Endothelial cell of umbilical vein (primary cell): ENCODE measurements around the gene OR1I1. TPM values are rescaled to one million over a fixed set of nuclear protein-coding genes. Genes with fewer than 3 reads are reported as not detected.

Experiments
- BruUV-seq: library from RNA; stranded (reverse); fragments of 400-500 nt; replicated peaks from 2 replicates; lab custom pipeline; 2021; lab: Mats Ljungman, UMichigan
- CTCF ChIA-PET: fragments of 300-600, 350-600 bp; sonication (Branson Sonifier 250); formaldehyde crosslinking; loops from one replicate; lab custom pipeline; 2021; ENCODE audit warnings: antibody characterized with exemption, inconsistent platforms; lab: Charles Lee
- POLR2A ChIA-PET: fragments of 300-600, 350-600 bp; sonication (Branson Sonifier 250); formaldehyde crosslinking; loops from one replicate; lab custom pipeline; 2021; ENCODE audit warnings: antibody characterized with exemption, inconsistent platforms; lab: Charles Lee
- DNase-seq: peaks from one replicate; pipeline ENCODE4 v3.0.0-alpha.2; 2011; ENCODE audit warnings: low read depth, low spot score
- FAIRE-seq: peaks from 2 replicates; lab custom pipeline; 2011; peaks lifted over from hg19 to GRCh38; lab: Jason Lieb, UNC
- H2AFZ ChIP-seq: 2 replicates; pipeline ENCODE4 v1.6.0; 2012; ENCODE audit warnings: low read depth, low read length, control low read depth, inconsistent platforms
- H3K27ac ChIP-seq: 2 replicates; pipeline ENCODE4 v1.5.1; 2011; ENCODE audit warnings: low read depth, mild to moderate bottlenecking, control low read depth, low read length, moderate library complexity; ENCODE audit not compliant: insufficient read depth
- H3K27me3 ChIP-seq, 2 experiments: 2 replicates each; pipeline versions ENCODE4 v1.6.0 to v1.6.1; 2011; ENCODE audit warnings: low read length in 2 of 2, mixed read lengths in 1 of 2; ENCODE audit not compliant: control insufficient read depth in 2 of 2, insufficient read depth in 2 of 2
- H3K36me3 ChIP-seq, 2 experiments: 2 replicates in 1 of 2; 3 replicates in 1 of 2; pipeline ENCODE4 v1.5.1; 2011; ENCODE audit warnings: low read length in 2 of 2, mild to moderate bottlenecking in 1 of 2, moderate library complexity in 1 of 2; ENCODE audit not compliant: control insufficient read depth in 2 of 2, insufficient read depth in 2 of 2; ENCODE audit errors: extremely low read depth in 1 of 2
- H3K4me1 ChIP-seq: 3 replicates; pipeline ENCODE4 v1.5.1; 2011; ENCODE audit warnings: mild to moderate bottlenecking, low read length; ENCODE audit not compliant: control insufficient read depth, insufficient read depth; ENCODE audit errors: extremely low read depth
- H3K4me2 ChIP-seq: 2 replicates; pipeline ENCODE4 v1.6.1; 2011; ENCODE audit warnings: low read length, control low read depth, mixed read lengths; ENCODE audit not compliant: insufficient read depth
- H3K4me3 ChIP-seq, 3 experiments: fragments of 200-600 bp in 1 of 3; sonication (generic), shearing (Covaris generic) in 1 of 3; replicated peaks in 1 of 3; 2 replicates each; pipeline ENCODE4 v1.5.1; 2011 to 2016; ENCODE audit warnings: control low read depth in 3 of 3, low read length in 3 of 3, mild to moderate bottlenecking in 2 of 3, inconsistent platforms in 1 of 3, low read depth in 1 of 3, moderate library complexity in 1 of 3; ENCODE audit not compliant: insufficient read depth in 1 of 3
- H3K79me2 ChIP-seq: 2 replicates; pipeline ENCODE4 v1.6.0; 2012; ENCODE audit warnings: low read length, inconsistent platforms; ENCODE audit not compliant: control insufficient read depth, insufficient read depth
- H3K9ac ChIP-seq: replicated peaks from 2 replicates; pipeline ENCODE3; 2011; ENCODE audit warnings: low read length, control low read depth; ENCODE audit not compliant: insufficient read depth; ENCODE audit errors: extremely low read depth
- H3K9me1 ChIP-seq: replicated peaks from 3 replicates; pipeline ENCODE4 v1.6.0; 2011; ENCODE audit warnings: mild to moderate bottlenecking, low read length; ENCODE audit not compliant: control insufficient read depth, insufficient read depth; ENCODE audit errors: extremely low read depth
- H3K9me3 ChIP-seq: replicated peaks from 2 replicates; pipeline ENCODE4 v1.5.1; 2012; ENCODE audit warnings: low read length, inconsistent platforms; ENCODE audit not compliant: control insufficient read depth, insufficient read depth
- H4K20me1 ChIP-seq: replicated peaks from 2 replicates; pipeline ENCODE3; 2011; ENCODE audit warnings: mild to moderate bottlenecking, low read length; ENCODE audit not compliant: control insufficient read depth, insufficient read depth; ENCODE audit errors: extremely low read depth
- CTCF ChIP-seq, 2 donors: IDR thresholded peaks; 1 replicate in 1 of 2; 2 replicates in 1 of 2; pipeline ENCODE4 v1.5.1; 2011; ENCODE audit warnings: low read length in 2 of 2, mild to moderate bottlenecking in 2 of 2, moderate library complexity in 2 of 2, control low read depth in 1 of 2, inconsistent platforms in 1 of 2, low read depth in 1 of 2; ENCODE audit not compliant: insufficient read depth in 1 of 2; ENCODE audit errors: extremely low read depth in 1 of 2
- EZH2 ChIP-seq: IDR thresholded peaks from 2 replicates; pipeline ENCODE4 v1.6.1; 2012; ENCODE audit warnings: borderline replicate concordance, low read depth, mild to moderate bottlenecking, moderate library complexity, low read length, inconsistent platforms; ENCODE audit not compliant: severe bottlenecking
- FOS ChIP-seq: IDR thresholded peaks from 2 replicates; pipeline ENCODE4 v1.6.1; 2011; ENCODE audit warnings: mild to moderate bottlenecking, low read length, moderate library complexity, borderline replicate concordance; ENCODE audit not compliant: insufficient read depth
- GATA2 ChIP-seq: IDR thresholded peaks from 2 replicates; pipeline ENCODE4 v1.7.0; 2011; ENCODE audit warnings: low read depth, mild to moderate bottlenecking, moderate library complexity, mixed read lengths, low read length; ENCODE audit not compliant: insufficient read length, insufficient read depth
- JUN ChIP-seq: IDR thresholded peaks from 2 replicates; pipeline ENCODE4 v1.6.1; 2011; ENCODE audit warnings: borderline replicate concordance, low read depth; ENCODE audit not compliant: insufficient read length, insufficient read depth
- POLR2AphosphoS5 ChIP-seq: IDR thresholded peaks from 2 replicates; pipeline ENCODE4 v1.6.1; 2012; ENCODE audit warnings: low read depth, mild to moderate bottlenecking, control low read depth, low read length, moderate library complexity; ENCODE audit not compliant: insufficient read depth
- dilution Hi-C: fragments of 300-500 bp; cut with MboI; formaldehyde crosslinking; loops from one replicate; pipeline ENCODE4 v1.15.0; 2019; ENCODE audit warnings: low sequenced_read_pairs; ENCODE audit not compliant: extremely low pct_ligation_motif_present
- intact Hi-C: fragments of 100-400 bp; cut with micrococcal nuclease; formaldehyde crosslinking; loops from one replicate; pipeline ENCODE4 v1.10.0; 2022
- polyA plus RNA-seq, 4 experiments: library from polyadenylated mRNA; depleted of rRNA in 3 of 4; stranded (reverse) in 3 of 4; unstranded in 1 of 4; fragments of >200 nt; gene quantifications; 2 replicates each; pipeline versions ENCODE4 v1.2.1 to v1.2.3, GENCODE V29; 2011 to 2012; ENCODE audit warnings: missing spikeins in 1 of 4
- total RNA-seq: library from RNA; stranded (reverse); gene quantifications from 2 replicates; pipeline ENCODE4 v1.2.3, GENCODE V29; 2021

Gene OR1I1
- total and polyA plus RNA-seq, 2 donors (not counting 3 experiments of a cell fraction or from before 2014, with no cell fraction given): not detected

DNA sequence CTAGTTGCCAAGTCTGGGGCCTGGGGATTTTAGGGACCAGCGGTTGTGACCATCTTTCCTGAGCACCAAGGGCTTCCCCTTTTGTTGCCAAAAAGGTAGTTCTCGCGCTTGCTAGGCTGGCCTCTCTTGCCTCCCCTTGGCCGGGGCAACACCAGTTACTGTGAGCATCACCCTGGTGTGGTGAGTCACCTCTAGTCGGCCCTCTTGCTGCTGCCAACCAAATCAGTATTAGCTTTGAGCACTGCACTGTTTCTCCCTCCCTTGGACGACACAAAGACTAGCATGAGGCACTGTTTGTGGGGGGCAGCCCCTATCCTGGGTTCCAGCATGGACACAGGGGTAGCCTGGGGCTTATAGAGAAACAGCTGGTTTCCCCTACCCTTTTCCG lies 32.1 kb downstream of the OR1I1 start:
- dilution Hi-C loops: no loop called here

GRCh38 chr19:15115080-15115479 lies 33.1 kb downstream of the OR1I1 start:
- Histone ChIP-seq H3K4me1 (no peaks in the 10 kb centered on the region), H3K27me3 (no peaks in the 10 kb centered on the region), H3K79me2 (no peaks in the 10 kb centered on the region), H3K9me1 (no peaks in the 10 kb centered on the region), H3K4me3 (no peak overlapping the region), H3K9me3 (no peaks in the 10 kb centered on the region), H3K27ac (no peak overlapping the region), H4K20me1 (no peaks in the 10 kb centered on the region), H3K36me3 (peaks cover 40 to 72% of the 10 kb centered on the region in 2 experiments), H3K9ac (no peak overlapping the region), H2AFZ (no peak overlapping the region), H3K4me2 (no peak overlapping the region)
- intact Hi-C loops: no loop called here
- CTCF ChIA-PET: no interaction called here
- dilution Hi-C loops: no loop called here
- FAIRE-seq (peak; percentile 43), DNase-seq (no peak)
- POLR2A ChIA-PET: no interaction called here
- TF ChIP-seq GATA2 (no peak), POLR2AphosphoS5 (no peak), FOS (no peak), EZH2 (no peak), CTCF (IDR thresholded peaks at IDR 0.05; ENCODE audit: extremely low read depth in 1 of 2, insufficient read depth in 1 of 2, low read depth in 1 of 2, low read length in 2 of 2) (no peak)
- BruUV-seq: no TSS peak

More for the DNA sequence above, 32.1 kb downstream of the OR1I1 start:
- Histone ChIP-seq H4K20me1 (no peaks in the 10 kb centered on the region), H3K4me1 (no peaks in the 10 kb centered on the region), H3K36me3 (peaks cover 39 to 69% of the 10 kb centered on the region in 2 experiments), H3K9me1 (no peaks in the 10 kb centered on the region), H3K27me3 (no peaks in the 10 kb centered on the region), H2AFZ (no peak overlapping the region), H3K4me2 (no peak overlapping the region), H3K79me2 (peaks cover 3% of the 10 kb centered on the region), H3K4me3 (no peak overlapping the region), H3K27ac (no peak overlapping the region), H3K9me3 (no peaks in the 10 kb centered on the region), H3K9ac (no peak overlapping the region)
- FAIRE-seq (no peak), DNase-seq (no peak)
- intact Hi-C loops: no loop called here
- BruUV-seq: no TSS peak
- ChIA-PET POLR2A (no interaction called here), CTCF (interaction anchor here (3.3 kb wide), 1 partner anchor 13 kb away, joined by 24 read pairs; no protein-coding TSS in a partner anchor)
- TF ChIP-seq FOS: no peak
- TF ChIP-seq JUN: peak; percentile 11
